IMR-90 (cell line): ENCODE results near the gene MAP3K3. TPM values are rescaled to one million over a fixed set of nuclear protein-coding genes. Genes with fewer than 3 reads are reported as not detected.

Experiments
- ATAC-seq: fragments of 200-7000 bp; cut with Tn5 transposase; 2 replicates; pipeline ENCODE4 v1.9.1; 2020; ENCODE audit warnings: low read depth, mild to moderate bottlenecking, moderate library complexity
- BruUV-seq: library from RNA; stranded (reverse); fragments of 400-500 nt; replicated peaks from 2 replicates; lab custom pipeline; 2021; lab: Mats Ljungman, UMichigan
- CTCF ChIA-PET: fragments of 300-600 bp; formaldehyde crosslinking; extraction: SDS; loops from one replicate; lab custom pipeline; 2021; ENCODE audit warnings: antibody characterized with exemption; lab: Yijun Ruan, JAX
- POLR2A ChIA-PET: fragments of 300-600 bp; sonication (Branson Sonifier 250); formaldehyde crosslinking; loops from one replicate; lab custom pipeline; 2022; ENCODE audit warnings: antibody characterized with exemption; ENCODE audit not compliant: unreplicated experiment; lab: Charles Lee
- DNase-seq: peaks from one replicate; pipeline ENCODE4 v3.0.0; 2013
- H2AFZ ChIP-seq: replicated peaks from 2 replicates; pipeline ENCODE3; 2013; ENCODE audit warnings: low read length, mild to moderate bottlenecking; ENCODE audit not compliant: poor library complexity
- H2AK5ac ChIP-seq: 2 replicates; pipeline ENCODE4 v1.6.1; 2013; ENCODE audit warnings: low read depth, low read length, inconsistent platforms
- H2AK9ac ChIP-seq: replicated peaks from 2 replicates; pipeline ENCODE3; 2013; ENCODE audit warnings: mild to moderate bottlenecking, low read depth, low read length, moderate library complexity; ENCODE audit not compliant: poor library complexity
- H2BK120ac ChIP-seq: 2 replicates; pipeline ENCODE4 v1.6.1; 2013; ENCODE audit warnings: low read depth, low read length, inconsistent platforms
- H2BK15ac ChIP-seq: 3 replicates; pipeline ENCODE4 v1.6.1; 2013; ENCODE audit warnings: low read depth, low read length, inconsistent platforms
- H2BK20ac ChIP-seq: 2 replicates; pipeline ENCODE4 v1.6.1; 2013; ENCODE audit warnings: low read depth, mild to moderate bottlenecking, inconsistent platforms, low read length, moderate library complexity
- H2BK5ac ChIP-seq: 2 replicates; pipeline ENCODE4 v1.6.1; 2013; ENCODE audit warnings: mild to moderate bottlenecking, low read depth, low read length, inconsistent platforms; ENCODE audit not compliant: poor library complexity, severe bottlenecking
- H3K14ac ChIP-seq: replicated peaks from 2 replicates; pipeline ENCODE4 v1.6.1; 2013; ENCODE audit warnings: low read depth, low read length, inconsistent platforms
- H3K18ac ChIP-seq: 2 replicates; pipeline ENCODE4 v1.6.1; 2013; ENCODE audit warnings: low read depth, low read length, control low read depth
- H3K23ac ChIP-seq: 2 replicates; pipeline ENCODE4 v1.6.1; 2013; ENCODE audit warnings: low read depth, low read length, inconsistent platforms
- H3K27ac ChIP-seq: 2 replicates; pipeline ENCODE4 v1.5.1; 2013; ENCODE audit warnings: mild to moderate bottlenecking, control low read depth, low read length; ENCODE audit not compliant: insufficient read depth
- H3K27me3 ChIP-seq: 2 replicates; pipeline ENCODE4 v1.6.1; 2013; ENCODE audit warnings: low read length; ENCODE audit not compliant: control insufficient read depth, insufficient read depth
- H3K36me3 ChIP-seq: 2 replicates; pipeline ENCODE4 v1.6.1; 2013; ENCODE audit warnings: low read length, mixed read lengths; ENCODE audit not compliant: control insufficient read depth, insufficient read depth
- H3K4ac ChIP-seq: 2 replicates; pipeline ENCODE4 v1.6.1; 2013; ENCODE audit warnings: low read depth, low read length, inconsistent platforms
- H3K4me1 ChIP-seq: 2 replicates; pipeline ENCODE4 v1.6.1; 2013; ENCODE audit warnings: low read length, mixed read lengths; ENCODE audit not compliant: control insufficient read depth, insufficient read depth
- H3K4me2 ChIP-seq: 2 replicates; pipeline ENCODE4 v1.6.1; 2013; ENCODE audit warnings: low read depth, mild to moderate bottlenecking, control low read depth, low read length, moderate library complexity
- H3K4me3 ChIP-seq: 2 replicates; pipeline ENCODE4 v1.5.1; 2013; ENCODE audit warnings: low read depth, mild to moderate bottlenecking, control low read depth, low read length, moderate library complexity; ENCODE audit not compliant: insufficient read depth
- H3K56ac ChIP-seq: 2 replicates; pipeline ENCODE4 v1.6.1; 2013; ENCODE audit warnings: low read length, inconsistent platforms; ENCODE audit not compliant: insufficient read depth; ENCODE audit errors: extremely low read depth
- H3K79me1 ChIP-seq, 2 experiments: 2 replicates each; pipeline ENCODE4 v1.6.1; 2013; ENCODE audit warnings: low read length in 2 of 2, inconsistent platforms in 1 of 2, low read depth in 1 of 2
- H3K9ac ChIP-seq: 2 replicates; pipeline ENCODE4 v1.6.1; 2013; ENCODE audit warnings: low read depth, low read length, control low read depth
- H3K9me1 ChIP-seq: 2 replicates; pipeline ENCODE4 v1.6.1; 2013; ENCODE audit warnings: low read length, inconsistent platforms; ENCODE audit not compliant: insufficient read depth
- H3K9me3 ChIP-seq: 2 replicates; pipeline ENCODE4 v1.6.1; 2013; ENCODE audit warnings: low read length; ENCODE audit not compliant: control insufficient read depth, insufficient read depth
- H4K20me1 ChIP-seq: 2 replicates; pipeline ENCODE4 v1.6.1; 2013; ENCODE audit warnings: low read length, inconsistent platforms; ENCODE audit not compliant: insufficient read depth
- H4K5ac ChIP-seq: 2 replicates; pipeline ENCODE4 v1.6.1; 2013; ENCODE audit warnings: mild to moderate bottlenecking, low read depth, low read length, control low read depth
- H4K8ac ChIP-seq, 2 experiments: 2 replicates each; pipeline ENCODE4 v1.6.1; 2013; ENCODE audit warnings: low read depth in 2 of 2, low read length in 2 of 2, control low read depth in 1 of 2, inconsistent platforms in 1 of 2
- H4K91ac ChIP-seq: 2 replicates; pipeline ENCODE4 v1.6.1; 2013; ENCODE audit warnings: low read depth, low read length, inconsistent platforms; ENCODE audit not compliant: insufficient read depth
- CHD1 ChIP-seq: IDR thresholded peaks from 2 replicates; pipeline ENCODE4 v1.6.1; 2012; ENCODE audit warnings: low read depth, low read length, improper control_type of control experiment
- MAFK ChIP-seq: IDR thresholded peaks from 2 replicates; pipeline ENCODE4 v1.6.1; 2012; ENCODE audit warnings: low read depth, low read length, improper control_type of control experiment
- POLR2A ChIP-seq: IDR thresholded peaks from 2 replicates; pipeline ENCODE4 v1.6.1; 2012; ENCODE audit warnings: mild to moderate bottlenecking, low read depth, low read length
- WGBS, 2 experiments: methylation state at CpG; one replicate each; pipeline versions ENCODE4 v1.1.5 to v1.1.7; 2013; ENCODE audit warnings: missing lambda C conversion rate in 2 of 2; ENCODE audit not compliant: insufficient read length in 1 of 2; ENCODE audit errors: extremely low coverage in 2 of 2; 5-methylcytosine and 5-hydroxymethylcytosine counted together
- dilution Hi-C: fragments of 300-500 bp; cut with HindIII; formaldehyde crosslinking; loops from one replicate; pipeline ENCODE4 v1.14.3; 2018; ENCODE audit warnings: low sequenced_read_pairs; ENCODE audit not compliant: unreplicated experiment
- in situ Hi-C: fragments of 300-500 bp; cut with MboI; formaldehyde crosslinking; loops from 3 replicates; pipeline ENCODE4 v1.14.3; 2019; ENCODE audit warnings: low sequenced_read_pairs, inconsistent platforms, mixed read lengths
- intact Hi-C: fragments of 100-400 bp; cut with micrococcal nuclease; formaldehyde crosslinking; loops from 2 replicates; pipeline ENCODE4 v1.10.0; 2022
- polyA plus RNA-seq, 3 experiments: library from polyadenylated mRNA; depleted of rRNA; stranded (reverse); fragments of >200 nt; gene quantifications; 2 replicates each; pipeline ENCODE4 v1.2.3, GENCODE V29; 2012; ENCODE audit warnings: low replicate concordance in 1 of 3
- total RNA-seq: library from RNA; depleted of rRNA; stranded (reverse); fragments of >200 nt; gene quantifications from 2 replicates; pipeline ENCODE4 v1.2.3, GENCODE V29; 2012

Gene MAP3K3
- total and polyA plus RNA-seq, 2 of the 4 experiments (the other 2 are of a cell fraction) = 19.1 to 25.6 TPM

- Histone ChIP-seq H3K23ac (no peak overlapping the region), H2BK5ac (no peak overlapping the region), H4K20me1 (no peaks in the 10 kb centered on the region), H2AK9ac (no peak overlapping the region), H3K4ac (no peak overlapping the region), H2BK120ac (no peak overlapping the region), H3K4me1 (no peaks in the 10 kb centered on the region), H3K9me3 (no peaks in the 10 kb centered on the region), H3K36me3 (peaks cover 56% of the 10 kb centered on the region), H2AK5ac (no peak overlapping the region), H3K9ac (no peak overlapping the region), H3K14ac (no peak overlapping the region), H3K79me1 (peaks cover 19 to 44% of the 10 kb centered on the region in 2 experiments; a peak in 3 of 4 replicates), H2AFZ (no peak overlapping the region), H3K27ac (no peak overlapping the region), H3K27me3 (no peaks in the 10 kb centered on the region), H4K5ac (no peak overlapping the region), H3K56ac (no peak overlapping the region), H3K18ac (no peak overlapping the region), H3K4me3 (no peak overlapping the region), H2BK15ac (no peak overlapping the region), H4K91ac (no peak overlapping the region), H3K4me2 (no peak overlapping the region), H2BK20ac (no peak overlapping the region), H4K8ac (no peak overlapping the region), H3K9me1 (0 out of 2 replicates have a peak, but pooled peaks cover 3% of the 10 kb centered on the region)
- POLR2A ChIA-PET = no interaction called here
- no peak for TF ChIP-seq CHD1
- TF ChIP-seq MAFK = no peak
- no peak for TF ChIP-seq POLR2A
- in situ Hi-C loops (no loop called here), intact Hi-C loops (no loop called here), dilution Hi-C loops (no loop called here)
- no TSS peak for BruUV-seq
- DNase-seq = no peak
- 100% methylated on average over 1 of the region's 1 CpG; no CpG with 5 or more reads in 1 of the 2 experiments for WGBS, 2 experiments
- CTCF ChIA-PET = interaction anchor here (1.1 kb wide), 1 partner anchor 10 kb away, joined by 6 read pairs; no protein-coding TSS in a partner anchor
- no peak for ATAC-seq
These were observed 32.6 kb upstream of the MAP3K3 start for GRCh38 chr17:63589646-63590045.
